ENCODE measurements around the gene GPALPP1.

- TF ChIP-seq POLR2A (IDR thresholded peaks at IDR 0.05): no peak
- no peak for TF ChIP-seq POLR2AphosphoS5 (IDR thresholded peaks at IDR 0.05; ENCODE audit: insufficient read depth in 1 of 2, low read depth in 1 of 2)
Measured at GRCh38 chr13:45040622-45041021, 51.3 kb downstream of the GPALPP1 start.
